Smooth muscle cell (in vitro differentiated cells): ENCODE data around the gene GFER. TPM values are rescaled to one million over a fixed set of nuclear protein-coding genes. Genes with fewer than 3 reads are reported as not detected.

ENCODE experiments used
- DNase-seq: peaks from one replicate; lab custom pipeline; 2025; ENCODE audit not compliant: unreplicated experiment; lab: John Stamatoyannopoulos, UW
- H2AFZ ChIP-seq: fragments of 200-600 bp; sonication (generic); 2 replicates; pipeline ENCODE4 v1.6.0; 2016; ENCODE audit warnings: antibody characterized with exemption, low read depth, mild to moderate bottlenecking
- H3F3A ChIP-seq: fragments of 200-600 bp; sonication (generic); 2 replicates; pipeline ENCODE4 v1.6.0; 2017; ENCODE audit warnings: antibody characterized with exemption, low read depth
- H3K27ac ChIP-seq: fragments of 200-600 bp; sonication (generic); 2 replicates; pipeline ENCODE4 v1.5.1; 2016; ENCODE audit warnings: low read depth, mild to moderate bottlenecking
- H3K27me3 ChIP-seq: fragments of 200-600 bp; sonication (generic); 2 replicates; pipeline ENCODE4 v1.6.1; 2016; ENCODE audit warnings: low read depth, mild to moderate bottlenecking
- H3K36me3 ChIP-seq: fragments of 200-600 bp; sonication (generic); 2 replicates; pipeline ENCODE4 v1.5.1; 2016; ENCODE audit warnings: low read depth
- H3K4me1 ChIP-seq: fragments of 200-600 bp; sonication (generic); 2 replicates; pipeline ENCODE4 v1.5.1; 2016; ENCODE audit warnings: low read depth
- H3K4me2 ChIP-seq: fragments of 200-600 bp; sonication (generic); 2 replicates; pipeline ENCODE4 v1.6.0; 2016; ENCODE audit warnings: mild to moderate bottlenecking
- H3K4me3 ChIP-seq: fragments of 200-600 bp; sonication (generic); 2 replicates; pipeline ENCODE4 v1.5.1; 2016; ENCODE audit warnings: mild to moderate bottlenecking
- H3K79me2 ChIP-seq: fragments of 200-600 bp; sonication (generic); 2 replicates; pipeline ENCODE4 v1.6.0; 2016; ENCODE audit warnings: low read depth, mild to moderate bottlenecking
- H3K9ac ChIP-seq: fragments of 200-600 bp; sonication (generic); 2 replicates; pipeline ENCODE4 v1.6.0; 2016; ENCODE audit warnings: low read depth
- H3K9me3 ChIP-seq: fragments of 200-600 bp; sonication (generic); replicated peaks from 2 replicates; pipeline ENCODE4 v1.5.1; 2016; ENCODE audit warnings: low read depth
- H4K20me1 ChIP-seq: fragments of 200-600 bp; sonication (generic); 2 replicates; pipeline ENCODE4 v1.6.0; 2016; ENCODE audit warnings: low read depth
- WGBS: methylation state at CpG from one replicate; pipeline ENCODE4 v1.1.7; 2016; ENCODE audit warnings: low lambda C conversion rate; 5-methylcytosine and 5-hydroxymethylcytosine counted together
- polyA plus RNA-seq: library from polyadenylated mRNA; unstranded; fragments of >200 nt; fragmentation: Nextera tagmentation; extraction: Ambion mirVana; gene quantifications from 2 replicates; pipeline ENCODE4 v1.2.1, GENCODE V29; 2016
- total RNA-seq: library from RNA; depleted of rRNA; stranded (reverse); fragments of >200 nt; gene quantifications from 2 replicates; pipeline ENCODE4 v1.2.3, GENCODE V29; 2014
- TF ChIP-seq, protein P1 (sequence below): fragments of 200-600 bp; sonication (generic); IDR thresholded peaks from 2 replicates; pipeline ENCODE4 v1.5.1; 2017; ENCODE audit warnings: borderline replicate concordance, mild to moderate bottlenecking, antibody characterized with exemption; ENCODE audit not compliant: insufficient read depth, poor library complexity, severe bottlenecking

The GFER gene
- total and polyA plus RNA-seq, 2 experiments from 2014 or later: 15.1 to 41.2 TPM

DNA sequence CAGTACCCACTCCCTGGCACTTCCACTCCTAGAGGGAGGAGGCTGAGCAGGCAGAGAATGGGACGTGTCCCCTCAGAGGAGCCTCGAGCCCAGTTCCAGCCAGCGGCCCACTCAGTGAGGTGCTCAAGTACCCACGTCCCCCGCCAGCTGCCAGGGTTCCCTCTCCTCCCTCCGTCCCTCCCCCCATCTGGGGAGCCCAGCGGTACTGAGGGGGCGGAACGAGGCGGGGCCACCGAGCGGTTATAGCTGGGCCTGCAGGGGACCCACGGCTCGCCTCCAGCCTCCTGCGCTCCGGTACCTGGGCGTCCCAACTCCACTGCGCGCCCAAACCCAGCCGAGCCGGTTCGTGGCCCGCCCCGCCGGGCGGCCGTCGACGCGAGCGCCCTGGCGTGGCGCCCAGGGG is 35.5 kb downstream of the GFER start, which contains the start of gene NPW:
Gene NPW, plus strand, starts transcription at position 268 of the 403 bp plus-strand sequence.
- DNase-seq: no peak
- 9% methylated on average over 29 of the region's 33 CpGs for WGBS
- Histone ChIP-seq H3F3A (no peaks in the 10 kb centered on the region), H3K9ac (no peak within 1 kb of the TSS), H3K36me3 (no peaks in the 10 kb centered on the region), H3K4me1 (peaks cover 15% of the 10 kb centered on the region), H3K9me3 (no peaks in the 10 kb centered on the region), H3K4me2 (peak within 1 kb of the TSS; percentile 88), H3K79me2 (no peaks in the 10 kb centered on the region), H2AFZ (peak within 1 kb of the TSS; percentile 62), H3K27ac (no peak within 1 kb of the TSS), H4K20me1 (no peaks in the 10 kb centered on the region), H3K4me3 (peak within 1 kb of the TSS; percentile 38), H3K27me3 (no peaks in the 10 kb centered on the region)
- TF ChIP-seq, protein P1, sequence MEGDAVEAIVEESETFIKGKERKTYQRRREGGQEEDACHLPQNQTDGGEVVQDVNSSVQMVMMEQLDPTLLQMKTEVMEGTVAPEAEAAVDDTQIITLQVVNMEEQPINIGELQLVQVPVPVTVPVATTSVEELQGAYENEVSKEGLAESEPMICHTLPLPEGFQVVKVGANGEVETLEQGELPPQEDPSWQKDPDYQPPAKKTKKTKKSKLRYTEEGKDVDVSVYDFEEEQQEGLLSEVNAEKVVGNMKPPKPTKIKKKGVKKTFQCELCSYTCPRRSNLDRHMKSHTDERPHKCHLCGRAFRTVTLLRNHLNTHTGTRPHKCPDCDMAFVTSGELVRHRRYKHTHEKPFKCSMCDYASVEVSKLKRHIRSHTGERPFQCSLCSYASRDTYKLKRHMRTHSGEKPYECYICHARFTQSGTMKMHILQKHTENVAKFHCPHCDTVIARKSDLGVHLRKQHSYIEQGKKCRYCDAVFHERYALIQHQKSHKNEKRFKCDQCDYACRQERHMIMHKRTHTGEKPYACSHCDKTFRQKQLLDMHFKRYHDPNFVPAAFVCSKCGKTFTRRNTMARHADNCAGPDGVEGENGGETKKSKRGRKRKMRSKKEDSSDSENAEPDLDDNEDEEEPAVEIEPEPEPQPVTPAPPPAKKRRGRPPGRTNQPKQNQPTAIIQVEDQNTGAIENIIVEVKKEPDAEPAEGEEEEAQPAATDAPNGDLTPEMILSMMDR: no peak

DNA sequence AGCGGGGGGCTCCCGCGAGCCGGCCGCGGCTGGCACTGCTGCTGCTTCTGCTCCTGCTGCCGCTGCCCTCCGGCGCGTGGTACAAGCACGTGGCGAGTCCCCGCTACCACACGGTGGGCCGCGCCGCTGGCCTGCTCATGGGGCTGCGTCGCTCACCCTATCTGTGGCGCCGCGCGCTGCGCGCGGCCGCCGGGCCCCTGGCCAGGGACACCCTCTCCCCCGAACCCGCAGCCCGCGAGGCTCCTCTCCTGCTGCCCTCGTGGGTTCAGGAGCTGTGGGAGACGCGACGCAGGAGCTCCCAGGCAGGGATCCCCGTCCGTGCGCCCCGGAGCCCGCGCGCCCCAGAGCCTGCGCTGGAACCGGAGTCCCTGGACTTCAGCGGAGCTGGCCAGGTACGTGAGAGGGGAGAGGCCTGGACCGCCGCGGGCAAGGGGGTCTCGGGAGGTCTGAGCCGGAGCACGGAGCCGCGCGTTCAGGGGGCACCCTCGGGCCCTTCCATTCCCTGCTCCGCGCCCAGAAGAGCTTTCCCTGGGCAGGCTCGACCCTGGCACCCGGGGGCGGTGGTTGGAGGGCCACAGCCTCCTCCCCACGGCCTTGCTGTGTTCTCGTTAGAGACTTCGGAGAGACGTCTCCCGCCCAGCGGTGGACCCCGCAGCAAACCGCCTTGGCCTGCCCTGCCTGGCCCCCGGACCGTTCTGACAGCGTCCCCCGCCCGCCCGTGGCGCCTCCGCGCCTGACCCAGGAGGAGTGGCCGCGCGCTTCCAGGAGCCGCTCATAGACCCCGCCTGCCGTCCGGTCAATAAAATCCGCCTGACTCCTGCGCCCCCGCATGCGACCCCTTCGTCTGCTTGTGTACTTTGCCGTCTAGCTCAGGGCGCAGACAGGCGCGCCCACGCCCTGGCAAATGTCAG is 36.2 kb downstream of the GFER start:
- TF ChIP-seq, protein P1: no peak
- Histone ChIP-seq H3K4me1 (peaks cover 15% of the 10 kb centered on the region), H3F3A (no peaks in the 10 kb centered on the region), H3K27me3 (no peaks in the 10 kb centered on the region), H4K20me1 (no peaks in the 10 kb centered on the region), H3K27ac (no peak overlapping the region), H3K9ac (no peak overlapping the region), H3K4me2 (peak overlapping the region; percentile 88), H3K79me2 (no peaks in the 10 kb centered on the region), H3K4me3 (peak overlapping the region; percentile 38), H3K36me3 (no peaks in the 10 kb centered on the region), H3K9me3 (no peaks in the 10 kb centered on the region), H2AFZ (peak overlapping the region; percentile 62)
- 3% methylated on average over 89 of the region's 96 CpGs for WGBS
- no peak for DNase-seq

DNA sequence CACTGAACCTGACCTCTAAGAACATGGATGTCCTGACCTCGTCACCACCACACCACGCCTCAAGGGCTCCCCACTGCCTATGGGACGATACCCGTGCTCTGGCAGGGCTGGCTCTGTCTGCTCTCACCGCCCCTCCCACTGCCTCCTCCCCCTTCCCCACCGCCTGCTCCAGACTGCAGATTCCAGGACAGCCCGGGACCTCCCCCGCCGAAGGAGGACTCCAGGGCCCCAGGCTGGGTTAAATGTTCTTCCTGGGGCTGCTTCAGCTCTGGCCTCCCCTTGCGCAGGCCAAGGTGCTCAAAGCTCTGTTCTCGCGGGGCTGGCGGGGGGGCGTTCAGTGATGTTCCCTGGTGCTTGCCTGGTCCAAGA is 38.7 kb downstream of the GFER start:
- no peak overlapping the region for H3K9ac ChIP-seq
- WGBS: 8% methylated on average over 11 of the region's 14 CpGs

More for the DNA sequence above, 38.7 kb downstream of the GFER start:
- Histone ChIP-seq H3K9me3 (no peaks in the 10 kb centered on the region), H3K79me2 (peaks cover 7% of the 10 kb centered on the region), H4K20me1 (no peaks in the 10 kb centered on the region), H3K36me3 (no peaks in the 10 kb centered on the region), H3F3A (no peaks in the 10 kb centered on the region), H3K4me3 (peak overlapping the region; percentile 38), H3K27ac (no peak overlapping the region), H3K27me3 (no peaks in the 10 kb centered on the region), H3K4me2 (peak overlapping the region; percentile 82), H3K4me1 (peaks cover 20% of the 10 kb centered on the region), H2AFZ (peak overlapping the region; percentile 75)
- TF ChIP-seq, protein P1: no peak
- peak; percentile 85 for DNase-seq
